NCI-H510A (cell line): Measurements from ENCODE around the gene EPM2A.
A peak's percentile ranks its signal among the peaks of the same experiment; 100 is the strongest.

Source experiments
- DNase-seq: peaks from one replicate; lab custom pipeline; 2025; lab: John Stamatoyannopoulos, UW

The EPM2A gene

DNA sequence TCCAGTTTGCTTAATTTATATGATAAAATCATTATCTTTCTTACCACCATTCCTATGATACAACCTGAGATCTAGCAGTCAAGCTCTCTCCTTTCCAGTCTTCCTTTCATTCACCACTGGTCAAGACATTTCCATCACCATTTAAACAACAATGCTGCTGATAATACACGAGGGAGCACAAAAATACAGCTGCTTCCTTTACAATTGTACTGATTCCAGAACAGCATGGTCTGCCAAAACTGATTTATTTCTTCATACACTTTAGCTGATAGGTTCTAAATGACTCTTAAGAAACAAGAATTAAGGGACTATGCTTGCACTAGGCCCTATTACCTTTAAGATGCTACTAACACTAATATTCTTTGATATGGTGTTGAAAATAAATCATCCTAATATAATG, 65.0 kb downstream of the EPM2A start:
- DNase-seq: no peak

DNA sequence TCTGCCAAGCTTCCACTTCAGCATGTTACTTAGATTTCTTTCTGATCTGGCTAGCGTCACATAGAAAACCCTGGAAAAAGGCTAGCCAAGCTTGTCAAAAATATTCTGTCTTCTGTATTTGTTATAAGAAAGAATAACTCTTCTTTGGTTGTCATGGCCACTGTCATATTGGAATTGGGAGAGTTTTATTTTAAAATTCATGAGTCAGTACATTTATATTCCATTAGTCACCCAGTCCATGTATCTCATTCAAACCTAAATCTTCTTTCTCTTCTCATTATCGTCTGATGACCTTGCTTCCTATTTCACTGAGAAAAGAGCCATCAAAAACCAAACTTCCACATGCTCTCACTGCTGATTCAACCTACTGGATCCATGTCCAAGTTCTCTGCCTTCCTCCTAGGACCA, 65.7 kb downstream of the EPM2A start:
- DNase-seq: no peak

DNA sequence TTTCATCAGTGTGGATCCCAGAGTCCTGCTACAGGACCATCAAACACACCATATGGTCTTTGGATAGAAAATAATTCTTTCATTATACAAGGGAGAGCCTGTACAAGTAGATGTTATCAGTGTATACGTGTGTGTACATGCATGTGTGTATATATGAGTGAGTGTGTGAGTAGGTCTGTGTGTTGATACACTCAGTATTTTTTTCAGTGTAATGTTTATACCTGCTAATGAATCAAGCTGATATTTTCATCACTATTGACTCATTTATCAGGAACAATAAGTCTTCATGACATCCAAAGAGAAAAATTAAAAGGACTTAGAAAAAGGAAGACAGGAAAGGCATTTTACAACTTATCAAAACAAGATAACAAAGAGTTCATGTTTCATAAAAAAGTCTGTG, 66.5 kb downstream of the EPM2A start:
- DNase-seq: no peak

DNA sequence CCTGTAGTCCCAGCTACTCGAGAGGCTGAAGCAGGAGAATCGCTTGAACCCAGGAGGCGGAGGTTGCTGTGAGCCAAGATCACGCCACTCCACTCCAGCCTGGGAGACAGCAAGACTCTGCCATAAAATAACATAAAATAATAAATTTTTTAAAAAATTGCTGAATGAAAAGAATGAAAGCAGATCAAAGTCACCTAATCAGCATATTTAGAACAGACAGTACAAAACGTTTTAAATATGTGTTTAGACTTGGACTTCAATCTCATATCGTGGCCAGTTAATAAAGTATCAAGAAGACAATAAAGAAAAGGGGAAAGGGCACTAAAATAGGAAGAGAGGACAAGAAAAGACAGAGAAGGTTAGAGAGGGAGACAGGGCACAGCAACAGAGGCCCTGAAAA, 74.6 kb downstream of the EPM2A start:
- no peak for DNase-seq

DNA sequence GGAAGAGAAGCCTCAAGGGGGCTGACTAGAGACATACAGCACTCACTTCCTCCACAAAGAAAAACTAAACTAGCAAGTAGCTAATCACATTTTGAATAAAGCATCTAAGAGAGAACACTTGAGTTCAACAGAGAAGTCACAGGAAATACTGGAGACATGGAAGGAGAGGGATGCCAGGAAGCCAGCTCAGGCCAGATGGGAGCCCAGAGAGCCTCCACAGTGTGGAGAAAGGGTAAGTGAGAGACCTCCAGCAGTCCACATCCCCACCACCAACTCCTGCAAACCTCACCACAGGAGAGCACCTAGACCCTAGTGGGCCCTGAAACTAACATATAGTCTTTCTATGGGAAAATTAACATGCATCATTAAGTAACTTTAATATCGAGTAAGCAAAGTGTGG, 79.2 kb downstream of the EPM2A start:
- DNase-seq: no peak

DNA sequence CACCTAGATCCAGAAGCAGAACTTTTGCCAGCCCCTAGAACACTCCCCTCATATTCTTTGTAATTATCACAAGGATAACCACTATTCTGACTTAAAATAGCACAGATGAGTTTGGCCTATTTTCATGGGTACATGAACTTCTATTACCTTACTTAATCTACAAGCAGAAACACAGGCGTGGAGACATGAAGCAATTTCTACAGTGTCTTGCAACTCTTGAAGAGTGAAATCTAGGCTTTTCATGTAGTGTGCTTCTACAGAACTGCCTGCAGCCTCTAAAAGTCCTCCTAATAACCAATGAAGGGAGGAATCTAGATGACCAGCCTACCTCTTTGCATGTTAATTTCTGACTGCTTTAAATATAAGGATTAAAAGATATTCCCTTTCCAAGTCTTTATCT, 82.7 kb downstream of the EPM2A start:
- DNase-seq: no peak

DNA sequence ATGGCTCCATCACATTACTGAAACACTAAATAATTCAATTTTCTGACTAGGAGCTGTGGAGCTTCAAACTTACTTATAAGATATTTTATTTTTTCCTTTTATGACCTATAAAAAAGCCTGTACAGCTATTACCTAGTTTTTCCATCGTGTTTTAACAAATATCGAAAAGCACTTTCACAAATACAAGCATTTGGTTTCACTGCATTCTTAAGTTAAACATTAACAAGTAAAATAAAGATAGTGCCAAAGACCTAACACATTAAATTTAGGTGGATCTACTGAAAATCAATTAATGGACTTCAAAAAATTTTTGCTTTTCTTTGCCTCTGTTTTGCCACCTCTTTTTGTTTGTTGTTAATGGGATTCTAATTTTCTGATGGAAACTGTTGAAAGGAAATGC, 83.3 kb downstream of the EPM2A start:
- DNase-seq: no peak

DNA sequence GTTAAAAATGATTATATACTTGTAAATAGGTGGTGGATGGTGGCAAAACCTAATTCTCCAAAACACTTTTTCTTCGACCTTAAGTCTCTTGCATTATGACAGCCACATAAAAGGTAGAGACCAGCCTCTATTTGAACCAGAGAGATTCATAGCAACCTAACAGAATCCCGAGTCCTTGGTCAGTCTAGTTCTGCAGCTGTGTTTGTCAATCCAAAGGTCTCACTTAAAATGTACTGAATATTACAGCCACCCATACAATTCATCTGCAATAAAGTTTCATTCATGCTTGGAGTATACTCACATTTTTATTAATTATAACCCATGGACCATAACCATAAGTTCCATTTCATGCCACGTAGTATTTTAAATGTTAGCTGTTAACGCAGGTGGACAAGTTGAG, 87.2 kb downstream of the EPM2A start:
- DNase-seq: no peak

DNA sequence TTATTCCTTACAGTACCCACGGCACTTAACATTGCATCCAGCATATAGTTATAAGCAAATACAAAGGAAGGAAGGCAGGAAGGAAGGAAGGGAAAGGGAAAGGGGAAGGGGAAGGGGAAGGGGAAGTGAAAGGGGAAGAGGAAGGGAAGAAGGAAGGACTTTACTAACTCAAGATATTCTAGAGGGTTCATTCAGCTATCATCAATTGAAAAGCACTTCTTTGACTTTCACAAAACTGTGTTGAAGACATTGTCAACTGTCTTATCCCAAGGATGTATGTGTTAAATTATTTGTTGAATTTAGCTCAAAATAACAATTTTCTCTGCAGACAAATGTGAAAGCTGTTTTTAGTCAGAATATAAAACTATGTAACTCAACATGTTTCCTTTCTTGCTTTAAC, 87.7 kb downstream of the EPM2A start:
- no peak for DNase-seq

DNA sequence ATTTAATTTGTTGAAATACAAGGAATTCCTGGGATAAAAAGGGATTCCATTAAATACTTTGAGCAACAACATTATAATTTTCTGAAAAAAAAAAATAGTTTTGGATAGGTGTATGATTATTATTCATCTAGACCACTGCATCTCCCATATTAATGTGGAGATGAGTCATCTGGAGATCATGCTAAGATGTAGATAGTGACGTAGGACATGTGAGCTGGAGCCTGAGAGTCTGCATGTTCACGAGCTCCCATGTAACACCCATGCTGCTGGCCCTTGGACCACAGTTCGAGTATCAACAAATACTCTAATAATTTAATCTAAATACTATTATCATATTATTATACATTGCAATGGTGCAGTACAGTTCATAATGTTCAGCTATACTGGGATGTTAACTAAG, 91.6 kb downstream of the EPM2A start:
- no peak for DNase-seq

DNA sequence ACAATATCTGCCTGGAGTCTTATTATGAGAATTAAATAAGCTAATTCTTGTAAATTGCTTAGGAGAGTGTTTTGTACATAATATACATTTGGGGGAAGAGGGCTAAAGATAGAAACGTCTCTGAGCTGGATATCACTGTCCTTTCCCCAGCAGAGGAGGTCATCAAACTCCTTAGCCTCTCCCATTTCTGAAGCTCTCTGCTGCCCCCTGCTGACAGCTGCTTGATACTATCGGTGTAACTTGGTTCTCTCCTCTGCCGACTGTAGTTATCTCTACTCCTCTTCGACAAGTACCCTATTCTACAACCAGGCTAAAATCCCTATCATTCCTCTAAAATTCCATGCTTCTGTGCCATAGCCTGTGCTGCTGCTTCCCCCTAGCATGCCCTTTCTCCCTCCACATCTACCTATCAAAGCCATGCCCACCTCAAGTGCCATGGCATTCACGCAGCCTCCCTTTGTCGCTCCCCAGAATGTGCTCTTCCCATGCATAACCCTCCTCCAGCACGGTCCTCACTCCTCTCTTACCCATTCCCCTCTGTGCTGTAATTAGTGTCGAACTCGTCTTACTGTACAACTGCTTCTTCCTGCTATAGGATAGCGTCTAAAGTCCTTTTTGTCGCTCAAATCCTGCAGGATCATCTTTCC, 101.2 kb downstream of the EPM2A start:
- DNase-seq: peak; percentile 0

DNA sequence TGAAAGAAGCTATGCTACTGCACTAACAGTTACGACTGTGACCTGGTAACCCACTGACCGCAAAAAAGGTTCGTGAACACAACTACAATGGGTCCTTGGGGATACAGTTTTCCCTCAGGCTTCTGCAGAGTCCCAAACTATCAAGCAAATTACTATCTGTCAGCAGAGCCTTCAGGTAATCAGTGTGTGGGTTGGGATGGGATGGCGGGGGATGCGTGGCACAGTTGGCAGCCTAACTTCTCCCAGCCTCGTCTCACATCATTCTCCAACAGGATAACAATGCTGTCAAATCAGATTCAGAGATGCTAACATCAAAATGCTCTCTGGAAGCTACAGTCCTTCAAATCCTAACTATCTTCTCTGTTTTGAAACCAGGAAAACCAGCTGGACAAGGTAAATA, 102.3 kb downstream of the EPM2A start:
- no peak for DNase-seq

DNA sequence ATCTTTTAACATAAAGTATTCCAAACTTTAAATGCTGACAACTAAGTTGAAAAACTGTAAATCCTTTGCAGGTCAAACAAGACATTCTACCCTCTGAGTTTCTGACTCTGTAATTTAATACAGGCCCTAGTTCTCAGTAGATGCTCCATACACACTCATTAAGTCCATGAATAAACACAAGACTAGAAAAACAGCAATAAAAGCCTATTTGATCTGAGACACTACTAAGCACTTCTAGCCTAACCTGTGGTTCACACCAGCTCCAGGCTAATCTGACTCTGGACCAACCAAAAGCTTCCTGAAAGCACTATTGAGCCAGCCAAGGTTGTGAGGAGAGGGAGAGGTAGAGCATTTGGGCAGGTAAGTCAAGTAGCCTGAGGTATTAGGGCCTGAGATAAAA, 103.9 kb downstream of the EPM2A start:
- no peak for DNase-seq

DNA sequence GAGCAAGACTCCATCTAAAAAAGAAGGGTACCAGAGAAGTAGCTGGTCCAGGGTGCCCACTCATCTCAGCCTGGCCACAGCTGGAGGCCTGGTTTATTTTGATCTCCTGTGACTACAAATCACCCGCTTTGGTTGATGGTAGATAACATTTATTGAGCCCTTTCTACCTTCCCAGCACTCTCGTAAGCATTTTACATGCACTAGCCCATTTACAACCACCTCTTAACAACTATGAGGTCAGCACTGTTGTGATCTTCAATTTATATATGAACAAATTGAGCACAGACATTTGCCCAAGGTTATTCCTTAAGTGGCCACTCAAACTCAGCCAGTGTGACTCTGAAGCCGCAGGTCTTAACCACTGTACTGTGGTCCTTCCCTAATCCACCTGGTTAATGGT, 104.7 kb downstream of the EPM2A start:
- no peak for DNase-seq

DNA sequence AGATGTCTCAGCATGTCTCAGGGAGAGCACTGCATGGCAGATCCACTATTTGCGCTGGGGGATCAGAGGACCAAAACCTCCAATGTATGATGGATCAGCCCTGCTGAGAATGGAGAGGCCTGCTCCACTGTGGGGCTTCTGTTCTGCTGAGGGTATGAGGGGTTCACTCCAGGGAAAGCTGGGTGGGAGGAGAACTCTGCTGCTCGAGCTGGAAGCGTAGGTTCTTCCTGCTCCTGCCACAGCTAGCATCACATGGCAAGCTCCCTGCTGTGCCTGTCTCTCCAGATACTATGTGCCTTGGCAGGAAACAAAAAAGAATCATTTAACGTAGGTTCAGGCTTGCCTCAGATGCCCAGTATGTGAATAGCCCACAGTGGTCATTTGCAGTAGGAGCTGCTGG, 105.8 kb downstream of the EPM2A start:
- no peak for DNase-seq

DNA sequence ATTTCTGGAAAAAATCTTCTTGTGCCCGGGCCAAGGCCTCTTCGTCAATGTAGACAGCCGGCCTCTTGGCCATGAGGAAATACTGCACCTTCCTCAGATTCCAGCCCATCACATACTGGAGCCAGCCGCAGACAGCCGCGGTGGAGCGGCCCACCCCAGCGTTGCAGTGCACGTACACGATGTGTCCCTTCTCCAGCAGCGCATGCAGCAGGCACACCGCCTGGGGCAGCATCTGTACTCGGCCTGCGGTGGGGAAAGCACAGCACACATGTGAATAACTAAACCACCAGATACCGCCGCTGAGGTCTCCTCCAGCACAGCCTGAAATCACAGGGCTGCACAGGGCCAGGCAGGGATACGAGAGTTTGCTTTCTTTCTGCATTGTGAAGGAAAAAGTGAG, 107.9 kb downstream of the EPM2A start:
- DNase-seq: no peak

DNA sequence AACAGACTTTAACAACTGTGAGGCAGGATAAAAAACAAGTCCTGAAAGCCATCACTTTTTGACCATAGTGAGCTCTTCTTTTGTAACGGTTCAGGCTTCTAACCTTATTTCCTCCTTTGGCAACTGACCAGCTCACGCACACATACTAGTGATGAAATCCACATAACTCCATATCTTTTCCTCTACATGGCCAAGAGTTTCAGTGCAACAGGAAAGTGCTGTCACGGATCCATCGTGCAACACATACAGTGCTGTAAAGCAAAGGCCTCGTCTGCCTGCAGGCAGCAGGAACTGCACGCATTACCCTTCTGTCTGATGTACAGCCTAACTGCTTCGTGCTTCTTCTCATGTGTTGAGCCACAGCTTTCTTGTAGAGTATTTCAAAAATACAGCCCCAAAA, 108.5 kb downstream of the EPM2A start:
- DNase-seq: no peak

DNA sequence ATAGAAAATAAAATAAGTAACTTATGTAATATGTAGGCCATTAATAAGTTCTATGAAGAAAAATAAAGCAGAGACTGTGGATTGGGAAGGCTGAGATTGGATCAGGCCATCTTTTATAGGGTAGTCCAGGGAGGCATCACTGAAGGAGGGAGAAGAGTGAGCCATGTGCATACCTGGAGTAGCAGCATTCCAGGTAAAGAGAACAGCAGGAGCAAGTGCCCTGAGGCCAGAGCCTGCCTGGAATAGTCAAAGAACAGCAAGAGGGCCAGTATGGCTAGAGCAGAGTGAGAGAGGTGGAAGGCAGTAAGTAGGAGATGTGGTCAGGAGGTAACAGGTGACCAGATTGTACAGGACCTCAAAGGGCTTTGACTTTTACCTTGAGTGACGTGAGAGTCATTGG, 112.1 kb downstream of the EPM2A start:
- DNase-seq: no peak

DNA sequence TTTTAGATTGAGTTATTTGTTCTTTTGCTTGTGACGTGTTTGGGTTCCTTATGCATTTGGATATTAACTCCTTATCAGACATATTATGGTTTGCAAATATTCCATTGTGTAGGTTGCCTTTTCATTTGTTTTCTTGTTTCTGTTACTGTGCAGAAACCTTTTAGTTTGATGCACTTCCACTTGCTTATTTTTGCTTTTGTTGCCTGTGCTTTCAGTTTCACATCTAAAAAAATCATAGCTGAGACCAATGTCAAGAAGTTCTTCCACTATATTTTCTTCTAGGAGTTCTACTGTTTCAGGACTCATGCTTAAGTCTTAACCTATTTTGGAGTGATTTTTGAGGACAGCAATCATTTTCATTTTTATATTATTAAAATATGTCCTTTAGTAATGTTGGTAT, 113.5 kb downstream of the EPM2A start:
- no peak for DNase-seq

DNA sequence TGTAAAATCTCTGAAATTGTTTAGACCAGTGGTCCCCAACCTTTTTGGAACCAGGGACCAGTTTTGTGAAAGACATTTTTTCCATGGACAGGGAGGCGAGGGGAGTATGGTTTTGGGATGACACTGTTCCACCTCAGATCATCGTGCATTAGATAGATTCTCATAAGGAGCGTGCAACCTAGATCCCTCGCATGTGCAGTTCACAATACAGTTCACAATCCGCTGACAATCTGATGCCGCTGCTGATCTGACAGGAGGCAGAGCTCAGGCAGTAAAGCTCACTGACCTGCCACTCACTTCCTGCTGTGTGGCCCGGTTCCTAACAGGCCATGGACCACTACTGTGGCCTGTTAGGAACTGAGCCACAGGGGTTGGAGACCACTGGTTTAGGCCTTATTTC, 115.2 kb downstream of the EPM2A start:
- no peak for DNase-seq

DNA sequence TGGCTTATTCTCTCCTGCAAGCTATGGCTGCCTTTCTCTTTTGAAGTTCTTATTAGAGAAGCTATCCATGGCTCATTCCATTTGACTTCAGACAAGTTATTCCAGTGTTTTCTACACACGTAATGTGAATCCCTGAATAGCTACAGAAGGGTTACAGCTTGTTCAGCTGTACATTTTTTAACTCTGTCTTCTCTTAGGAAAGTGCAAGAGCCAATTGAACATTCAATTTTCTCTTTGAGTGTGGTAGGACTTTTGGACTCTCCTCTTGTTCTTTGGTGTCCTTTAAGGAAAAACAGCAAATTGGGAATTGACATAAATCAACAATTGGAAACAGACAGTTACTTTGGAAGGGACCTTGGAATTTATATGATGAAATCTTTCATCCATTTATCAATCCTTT, 125.8 kb downstream of the EPM2A start:
- DNase-seq: no peak

DNA sequence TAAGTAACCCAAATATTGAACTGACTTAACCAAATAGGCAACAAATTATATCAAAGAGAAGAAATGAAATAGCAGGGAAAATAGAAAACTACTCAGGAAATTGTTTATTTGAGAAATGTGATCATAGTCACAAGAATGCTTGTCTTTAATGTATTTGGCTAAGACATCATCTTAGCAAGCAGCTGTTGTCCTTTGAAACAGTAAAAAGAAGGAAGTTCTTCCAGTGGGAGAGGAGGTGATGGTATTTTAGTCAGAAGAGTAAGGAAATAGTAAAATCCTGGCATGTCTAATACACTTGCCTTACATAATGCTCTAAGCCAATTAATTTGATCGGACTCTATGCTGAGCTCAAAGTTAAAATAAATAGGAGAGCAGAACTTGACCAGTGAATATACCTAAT, 126.5 kb downstream of the EPM2A start:
- DNase-seq: no peak

DNA sequence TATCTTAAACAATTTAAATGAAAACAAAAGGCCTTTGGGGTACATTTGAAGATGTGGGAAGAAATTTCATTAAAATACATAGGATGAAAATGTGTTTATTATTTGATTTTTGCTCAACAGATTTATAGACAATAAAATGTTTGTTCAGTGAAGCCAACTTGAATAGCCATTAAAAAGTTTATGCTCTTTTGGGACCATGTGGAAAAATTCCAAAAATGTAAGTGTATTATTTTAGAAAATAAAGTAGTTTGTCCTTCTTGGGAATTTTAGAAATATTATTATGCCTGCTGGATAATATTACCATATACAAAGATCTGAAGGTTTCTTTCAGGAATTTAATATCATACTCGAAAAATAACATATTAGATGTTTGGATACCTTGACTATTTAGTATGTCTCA, 131.3 kb downstream of the EPM2A start:
- DNase-seq: no peak

DNA sequence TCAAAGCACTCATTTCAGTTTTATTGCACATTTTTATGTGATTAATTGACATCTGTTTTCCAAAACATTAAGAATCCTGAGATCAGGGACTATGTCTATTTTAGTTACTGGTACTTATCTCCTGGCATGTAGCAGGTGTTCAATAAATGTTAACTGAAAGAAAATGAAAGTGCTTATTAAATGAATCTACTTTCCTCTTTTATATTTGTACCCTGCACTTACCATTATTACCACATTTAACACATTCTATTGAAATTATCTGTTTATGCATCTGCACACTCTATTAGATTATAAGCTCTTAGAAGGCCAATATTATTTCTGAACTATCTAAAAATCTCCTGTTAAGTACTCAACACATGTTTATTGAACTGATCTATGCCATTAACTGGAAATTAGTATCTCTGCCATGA, 131.9 kb downstream of the EPM2A start:
- DNase-seq: no peak
